AG04450 (cell line): ENCODE measurements around the gene HOXA3. TPM values are rescaled to one million over a fixed set of nuclear protein-coding genes. Genes with fewer than 3 reads are reported as not detected.

ENCODE experiments used
- CTCF ChIA-PET: fragments of 300-600, 350-600 bp; formaldehyde crosslinking; extraction: SDS; loops from one replicate; lab custom pipeline; 2022; ENCODE audit warnings: antibody characterized with exemption, inconsistent platforms; lab: Charles Lee
- POLR2A ChIA-PET: fragments of 350-600 bp; formaldehyde crosslinking; extraction: SDS; loops from one replicate; lab custom pipeline; 2021; ENCODE audit warnings: antibody characterized with exemption, inconsistent platforms; lab: Yijun Ruan, JAX
- DNase-seq: peaks from one replicate; pipeline ENCODE4 v3.0.0-alpha.2; 2011; ENCODE audit warnings: low read depth, low spot score
- H3K27ac ChIP-seq: one replicate; pipeline ENCODE4 v1.5.1; 2012; ENCODE audit warnings: low read depth, low read length, control low read depth
- H3K27me3 ChIP-seq: one replicate; pipeline ENCODE4 v1.6.0; 2012; ENCODE audit warnings: low read length; ENCODE audit not compliant: control insufficient read depth, insufficient read depth
- H3K4me3 ChIP-seq: 2 replicates; pipeline ENCODE4 v1.5.1; 2011; ENCODE audit warnings: mild to moderate bottlenecking, low read depth, low read length, control low read depth
- H3K9me3 ChIP-seq: 2 replicates; pipeline ENCODE4 v1.5.1; 2012; ENCODE audit warnings: low read length; ENCODE audit not compliant: control insufficient read depth, insufficient read depth
- polyA plus RNA-seq: library from polyadenylated mRNA; depleted of rRNA; stranded (reverse); fragments of >200 nt; gene quantifications from 2 replicates; pipeline ENCODE4 v1.2.3, GENCODE V29; 2011
- TF ChIP-seq, protein P1 (sequence below): IDR thresholded peaks from 2 replicates; pipeline ENCODE4 v1.5.1; 2011; ENCODE audit warnings: low read depth, low read length, control low read depth, inconsistent platforms

HOXA3 gene
- polyA plus RNA-seq, 1 experiment = 1.6 TPM

DNA sequence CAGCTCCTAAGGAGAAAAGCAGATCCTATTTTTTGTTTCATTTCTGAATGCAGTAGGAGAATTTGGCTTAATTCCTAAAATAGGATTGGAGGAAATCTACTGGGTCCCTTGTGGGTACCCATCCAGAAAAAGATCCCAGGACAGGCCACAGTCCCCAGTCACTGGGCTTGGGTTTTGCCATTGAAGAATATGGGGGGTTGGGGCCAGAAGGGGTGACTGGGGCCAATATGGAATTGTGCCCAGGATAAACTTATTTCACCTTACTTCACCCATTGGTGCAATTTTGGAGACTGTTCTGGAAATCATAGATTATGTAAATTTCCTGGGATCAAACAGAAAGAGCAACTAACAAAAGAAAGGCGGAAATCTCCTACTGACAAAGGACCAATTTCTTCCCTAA is 13.9 kb downstream of the HOXA3 start:
- Histone ChIP-seq H3K9me3 (no peaks in the 10 kb centered on the region; the same call in 1 of the 2 replicates), H3K27me3 (no peaks in the 10 kb centered on the region), H3K27ac (peak overlapping the region; percentile 86), H3K4me3 (peak overlapping the region; percentile 94)
- no peak for DNase-seq
- CTCF ChIA-PET = no interaction called here
- TF ChIP-seq, protein P1, sequence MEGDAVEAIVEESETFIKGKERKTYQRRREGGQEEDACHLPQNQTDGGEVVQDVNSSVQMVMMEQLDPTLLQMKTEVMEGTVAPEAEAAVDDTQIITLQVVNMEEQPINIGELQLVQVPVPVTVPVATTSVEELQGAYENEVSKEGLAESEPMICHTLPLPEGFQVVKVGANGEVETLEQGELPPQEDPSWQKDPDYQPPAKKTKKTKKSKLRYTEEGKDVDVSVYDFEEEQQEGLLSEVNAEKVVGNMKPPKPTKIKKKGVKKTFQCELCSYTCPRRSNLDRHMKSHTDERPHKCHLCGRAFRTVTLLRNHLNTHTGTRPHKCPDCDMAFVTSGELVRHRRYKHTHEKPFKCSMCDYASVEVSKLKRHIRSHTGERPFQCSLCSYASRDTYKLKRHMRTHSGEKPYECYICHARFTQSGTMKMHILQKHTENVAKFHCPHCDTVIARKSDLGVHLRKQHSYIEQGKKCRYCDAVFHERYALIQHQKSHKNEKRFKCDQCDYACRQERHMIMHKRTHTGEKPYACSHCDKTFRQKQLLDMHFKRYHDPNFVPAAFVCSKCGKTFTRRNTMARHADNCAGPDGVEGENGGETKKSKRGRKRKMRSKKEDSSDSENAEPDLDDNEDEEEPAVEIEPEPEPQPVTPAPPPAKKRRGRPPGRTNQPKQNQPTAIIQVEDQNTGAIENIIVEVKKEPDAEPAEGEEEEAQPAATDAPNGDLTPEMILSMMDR = no peak
- POLR2A ChIA-PET = no interaction called here

DNA sequence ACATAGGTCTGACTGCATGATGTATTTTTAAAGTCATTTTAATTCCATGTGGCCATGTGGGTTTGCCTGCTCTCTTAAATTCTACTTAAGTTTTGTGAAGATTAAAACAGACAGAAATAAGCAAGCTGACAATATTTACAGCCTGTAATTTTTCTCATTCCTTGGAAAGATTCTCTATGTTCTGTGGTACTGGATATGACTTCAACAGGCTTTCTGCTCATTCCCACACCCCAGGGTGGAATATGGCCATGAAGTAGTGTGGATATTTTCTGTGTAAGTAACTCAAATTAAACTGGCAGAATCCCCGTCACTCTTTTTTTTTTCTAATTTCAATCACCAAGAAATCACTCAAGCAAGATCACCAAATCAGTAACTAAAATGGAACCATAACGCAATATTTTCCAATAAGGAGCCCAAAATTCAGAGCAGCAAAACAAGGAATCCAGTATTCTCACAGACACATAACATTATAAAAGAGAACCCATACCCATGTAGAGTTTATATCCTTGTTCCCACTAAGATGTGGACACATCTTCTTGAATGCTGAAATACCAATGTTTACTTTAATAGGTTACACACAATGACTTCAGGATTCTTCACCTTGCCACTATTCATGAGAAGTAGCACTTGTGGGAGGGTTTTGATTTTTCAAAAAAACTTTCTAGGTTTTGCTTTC is 14.6 kb downstream of the HOXA3 start:
- CTCF ChIA-PET = no interaction called here
- POLR2A ChIA-PET = interaction anchor here (0.6 to 0.7 kb wide), 3 partner anchors 22 to 38 kb away, joined by 3 to 8 read pairs (median 4); no protein-coding TSS in a partner anchor
- no peak overlapping the region for H3K4me3 ChIP-seq
- peak overlapping the region; percentile 86 for H3K27ac ChIP-seq
- no peak for DNase-seq
- no peaks in the 10 kb centered on the region; the same call in 1 of the 2 replicates for H3K9me3 ChIP-seq
- no peaks in the 10 kb centered on the region for H3K27me3 ChIP-seq
- TF ChIP-seq, protein P1 = no peak

DNA sequence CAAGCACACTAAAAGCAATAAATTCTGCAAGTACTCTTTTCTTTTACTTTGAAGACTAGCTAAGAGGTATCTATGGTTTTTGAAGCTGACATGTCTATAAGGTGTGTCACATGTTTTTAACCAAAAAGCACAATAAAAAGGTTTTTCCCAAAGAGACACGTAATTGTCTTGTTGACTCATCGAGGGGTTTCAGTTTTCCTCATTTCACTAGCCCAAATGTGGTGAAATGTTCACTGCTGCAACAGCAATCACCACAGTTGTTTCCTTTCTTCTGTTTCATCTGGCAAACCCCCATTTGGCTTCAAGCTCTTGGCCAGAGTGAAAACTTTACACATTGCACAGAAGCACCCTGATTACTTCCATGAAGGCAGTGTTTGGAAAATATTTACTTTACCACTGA is 18.0 kb downstream of the HOXA3 start:
- Histone ChIP-seq H3K9me3 (no peaks in the 10 kb centered on the region), H3K4me3 (no peak overlapping the region), H3K27me3 (no peaks in the 10 kb centered on the region), H3K27ac (peak overlapping the region; percentile 76)
- ChIA-PET POLR2A (interaction anchor here (0.8 to 1.7 kb wide), 3 partner anchors 12 to 36 kb away, joined by 3 to 5 read pairs (median 4); no protein-coding TSS in a partner anchor), CTCF (interaction anchor here (0.9 to 1.6 kb wide), 5 partner anchors 9 to 34 kb away, joined by 3 to 6 read pairs (median 3); partner anchors contain the start of gene HOXA5)
- DNase-seq = peak; percentile 83
- TF ChIP-seq, protein P1 = no peak

DNA sequence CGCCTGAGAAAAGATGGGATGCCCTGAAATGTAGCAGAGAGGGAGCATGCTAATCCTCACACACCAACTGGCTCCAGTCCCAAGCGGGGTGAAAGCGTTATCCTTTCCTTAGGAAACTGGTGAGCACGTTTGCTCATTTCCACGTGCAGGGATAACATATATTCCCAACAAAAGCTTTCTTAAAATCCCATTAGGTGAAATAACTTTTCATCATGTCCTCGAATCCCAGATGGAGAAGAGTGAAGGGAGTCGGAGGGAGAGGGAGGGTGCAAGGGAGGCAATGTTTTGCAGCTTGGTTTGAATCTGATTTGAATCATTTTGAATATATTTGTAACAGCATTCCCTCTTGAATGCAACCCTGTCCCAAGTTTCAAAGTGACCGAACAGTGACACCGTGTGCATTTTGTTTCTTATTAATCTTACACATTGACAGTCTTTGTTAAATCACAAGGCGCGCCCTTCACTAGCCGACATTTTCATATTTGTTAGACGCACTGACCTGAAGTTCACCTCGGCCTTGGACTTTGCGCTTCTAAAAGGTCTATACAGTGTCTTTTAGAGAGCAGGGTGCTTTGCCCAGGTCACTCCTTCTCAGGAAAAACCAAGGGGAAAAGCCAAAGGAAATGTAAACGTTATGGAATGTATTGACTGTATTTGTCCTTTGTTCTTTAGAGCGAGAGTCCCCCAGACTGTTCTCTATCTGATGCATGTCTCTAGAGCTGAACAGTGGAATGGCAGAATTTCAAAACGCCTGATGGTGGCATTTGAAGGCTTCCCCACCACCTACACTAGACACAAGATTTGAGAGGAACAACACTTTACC is 18.8 kb downstream of the HOXA3 start:
- Histone ChIP-seq H3K4me3 (no peak overlapping the region; the same call in 1 of the 2 replicates), H3K9me3 (no peaks in the 10 kb centered on the region), H3K27ac (peak overlapping the region; percentile 76), H3K27me3 (no peaks in the 10 kb centered on the region)
- CTCF ChIA-PET = interaction anchor here (0.9 to 1.6 kb wide), 4 partner anchors 10 to 33 kb away, joined by 3 to 6 read pairs (median 4); partner anchors contain the start of gene HOXA5
- no peak for DNase-seq
- POLR2A ChIA-PET = interaction anchor here (0.8 to 1.7 kb wide), 3 partner anchors 11 to 35 kb away, joined by 3 to 5 read pairs (median 4); no protein-coding TSS in a partner anchor
- TF ChIP-seq, protein P1 = no peak
